B cell (primary cell): Measurements from ENCODE around the gene EMC6. TPM values are rescaled to one million over a fixed set of nuclear protein-coding genes. Genes with fewer than 3 reads are reported as not detected.

Source experiments
- ATAC-seq: fragments of 200-7000 bp; cut with Tn5 transposase; one replicate; pipeline ENCODE4 v1.10.0; 2021; ENCODE audit warnings: low read depth, mild to moderate bottlenecking, moderate number of reproducible peaks, moderate library complexity
- CTCF ChIA-PET: fragments of 350-600 bp; sonication (Branson Sonifier 250); formaldehyde crosslinking; loops from one replicate; lab custom pipeline; 2021; ENCODE audit warnings: antibody characterized with exemption, inconsistent platforms; lab: Charles Lee
- POLR2A ChIA-PET: fragments of 350-600 bp; sonication (Branson Sonifier 250); formaldehyde crosslinking; loops from one replicate; lab custom pipeline; 2021; ENCODE audit warnings: antibody characterized with exemption; lab: Charles Lee
- DNase-seq: peaks from one replicate; pipeline ENCODE4 v3.0.0; 2013
- H2AFZ ChIP-seq: 2 replicates; pipeline ENCODE4 v1.6.1; 2012; ENCODE audit warnings: mild to moderate bottlenecking, low read depth, low read length; ENCODE audit not compliant: insufficient read depth, poor library complexity, severe bottlenecking
- H3K27ac ChIP-seq, 2 donors: 1 replicate in 1 of 2; 2 replicates in 1 of 2; pipeline ENCODE4 v1.5.1; 2012 to 2013; ENCODE audit warnings: low read length in 2 of 2, mild to moderate bottlenecking in 2 of 2, moderate library complexity in 1 of 2
- H3K27me3 ChIP-seq, 4 experiments: fragments of 200-600 bp in 1 of 4; sonication (generic) in 1 of 4; replicated peaks in 1 of 4; 1 replicate in 2 of 4; 2 replicates in 2 of 4; pipeline versions ENCODE4 v1.6.1 to v1.7.0; 2013 to 2016; ENCODE audit warnings: low read length in 3 of 4, mild to moderate bottlenecking in 2 of 4, mixed read lengths in 1 of 4, moderate library complexity in 1 of 4; ENCODE audit not compliant: insufficient read depth in 4 of 4, control insufficient read depth in 3 of 4; ENCODE audit errors: control extremely low read depth in 1 of 4
- H3K36me3 ChIP-seq, 2 experiments: replicated peaks in 1 of 2; 1 replicate in 1 of 2; 2 replicates in 1 of 2; pipeline versions ENCODE4 v1.6.1 to v1.7.1; 2013; ENCODE audit warnings: low read length in 1 of 2; ENCODE audit not compliant: insufficient read depth in 2 of 2, control insufficient read depth in 1 of 2; ENCODE audit errors: control extremely low read depth in 1 of 2, extremely low read depth in 1 of 2
- H3K4me1 ChIP-seq, 2 donors: fragments of 200-600 bp in 1 of 2; sonication (generic) in 1 of 2; 1 replicate in 1 of 2; 2 replicates in 1 of 2; pipeline versions ENCODE4 v1.5.1 to v1.6.1; 2013 to 2017; ENCODE audit warnings: low read length in 2 of 2; ENCODE audit not compliant: control insufficient read depth in 2 of 2, insufficient read depth in 2 of 2
- H3K4me2 ChIP-seq: replicated peaks from 2 replicates; pipeline ENCODE3; 2012; ENCODE audit warnings: mild to moderate bottlenecking, low read depth, low read length; ENCODE audit not compliant: poor library complexity, severe bottlenecking
- H3K4me3 ChIP-seq, 5 experiments: fragments of 200-600 bp in 1 of 5; sonication (generic) in 1 of 5; 1 replicate in 3 of 5; 2 replicates in 2 of 5; pipeline versions ENCODE4 v1.5.1 to v1.7.0; 2011 to 2016; ENCODE audit warnings: low read length in 4 of 5, mild to moderate bottlenecking in 4 of 5, low read depth in 2 of 5, control low read depth in 1 of 5, moderate library complexity in 1 of 5; ENCODE audit not compliant: insufficient read depth in 1 of 5; ENCODE audit errors: control extremely low read depth in 1 of 5, extremely low read depth in 1 of 5
- H3K79me2 ChIP-seq: fragments of 200-600 bp; sonication (generic); one replicate; pipeline ENCODE4 v1.6.0; 2016; ENCODE audit warnings: low read length; ENCODE audit not compliant: control insufficient read depth, insufficient read depth
- H3K9ac ChIP-seq: fragments of 200-600 bp; sonication (generic); 2 replicates; pipeline ENCODE4 v1.6.1; 2017; ENCODE audit warnings: mild to moderate bottlenecking, low read length, moderate library complexity
- H3K9me3 ChIP-seq, 3 donors: one replicate each; pipeline versions ENCODE4 v1.6.1 to v1.7.1; 2013; ENCODE audit warnings: low read length in 2 of 3; ENCODE audit not compliant: control insufficient read depth in 2 of 3, insufficient read depth in 1 of 3; ENCODE audit errors: control extremely low read depth in 1 of 3
- H4K20me1 ChIP-seq: 2 replicates; pipeline ENCODE4 v1.6.0; 2012; ENCODE audit warnings: mild to moderate bottlenecking, low read length; ENCODE audit not compliant: insufficient read depth, control insufficient read depth, poor library complexity, severe bottlenecking
- H3K27ac Mint-ChIP-seq: one replicate; pipeline ENCODE4 v1.8.0; 2021; ENCODE audit warnings: mixed read lengths
- H3K27me3 Mint-ChIP-seq: one replicate; pipeline ENCODE4 v1.8.0; 2021; ENCODE audit warnings: mixed read lengths
- H3K4me1 Mint-ChIP-seq: one replicate; pipeline ENCODE4 v1.8.0; 2021; ENCODE audit warnings: mixed read lengths
- H3K4me3 Mint-ChIP-seq: one replicate; pipeline ENCODE4 v1.8.0; 2021; ENCODE audit warnings: mixed read lengths
- H3K9me3 Mint-ChIP-seq: one replicate; pipeline ENCODE4 v1.8.0; 2022; ENCODE audit warnings: mixed read lengths; ENCODE audit not compliant: insufficient read depth
- WGBS: methylation state at CpG from one replicate; pipeline ENCODE4 v1.1.5; 2013; ENCODE audit warnings: missing lambda C conversion rate; ENCODE audit not compliant: insufficient coverage; 5-methylcytosine and 5-hydroxymethylcytosine counted together
- intact Hi-C: fragments of 100-400 bp; cut with micrococcal nuclease; formaldehyde crosslinking; loops from one replicate; pipeline ENCODE4 v1.10.0; 2022
- polyA plus RNA-seq: library from polyadenylated mRNA; depleted of rRNA; stranded (reverse); fragments of >200 nt; gene quantifications from 2 replicates; pipeline ENCODE4 v1.2.3, GENCODE V29; 2012
- total RNA-seq, 2 donors: library from RNA; stranded (reverse); fragments of 120-200 nt in 1 of 2; gene quantifications; 1 replicate in 1 of 2; 2 replicates in 1 of 2; pipeline versions ENCODE4 v1.2.3 to v1.2.4, GENCODE V29; 2013 to 2022
- TF ChIP-seq, protein P1 (sequence below): fragments of 200-600 bp; IDR thresholded peaks from one replicate; pipeline ENCODE4 v1.8.0; 2022; ENCODE audit warnings: antibody characterized with exemption, mild to moderate bottlenecking

Gene EMC6
- total and polyA plus RNA-seq, 2 donors (not counting 1 experiment from before 2014, with no cell fraction given) = 21.1 to 23.4 TPM

- peaks cover 58 to 71% of the 10 kb centered on the region in 2 donors for H3K4me1 ChIP-seq
- TF ChIP-seq, protein P1, sequence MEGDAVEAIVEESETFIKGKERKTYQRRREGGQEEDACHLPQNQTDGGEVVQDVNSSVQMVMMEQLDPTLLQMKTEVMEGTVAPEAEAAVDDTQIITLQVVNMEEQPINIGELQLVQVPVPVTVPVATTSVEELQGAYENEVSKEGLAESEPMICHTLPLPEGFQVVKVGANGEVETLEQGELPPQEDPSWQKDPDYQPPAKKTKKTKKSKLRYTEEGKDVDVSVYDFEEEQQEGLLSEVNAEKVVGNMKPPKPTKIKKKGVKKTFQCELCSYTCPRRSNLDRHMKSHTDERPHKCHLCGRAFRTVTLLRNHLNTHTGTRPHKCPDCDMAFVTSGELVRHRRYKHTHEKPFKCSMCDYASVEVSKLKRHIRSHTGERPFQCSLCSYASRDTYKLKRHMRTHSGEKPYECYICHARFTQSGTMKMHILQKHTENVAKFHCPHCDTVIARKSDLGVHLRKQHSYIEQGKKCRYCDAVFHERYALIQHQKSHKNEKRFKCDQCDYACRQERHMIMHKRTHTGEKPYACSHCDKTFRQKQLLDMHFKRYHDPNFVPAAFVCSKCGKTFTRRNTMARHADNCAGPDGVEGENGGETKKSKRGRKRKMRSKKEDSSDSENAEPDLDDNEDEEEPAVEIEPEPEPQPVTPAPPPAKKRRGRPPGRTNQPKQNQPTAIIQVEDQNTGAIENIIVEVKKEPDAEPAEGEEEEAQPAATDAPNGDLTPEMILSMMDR = no peak
- ATAC-seq (no peak), DNase-seq (peak; percentile 56)
- Mint-ChIP-seq H3K4me3 (peak overlapping the region; percentile 78), H3K27ac (peak overlapping the region; percentile 94), H3K4me1 (peaks cover 64% of the 10 kb centered on the region), H3K9me3 (no peaks in the 10 kb centered on the region), H3K27me3 (no peaks in the 10 kb centered on the region)
- H3K27ac ChIP-seq = peak overlapping the region; percentile 49 to 58
- 77% methylated on average over 32 of the region's 44 CpGs for WGBS
- peaks cover 61% of the 10 kb centered on the region for H3K79me2 ChIP-seq
- H2AFZ ChIP-seq = no peak overlapping the region
- intact Hi-C loops = loop anchor here (5.0 kb wide), 2 partner anchors 223 to 278 kb away; no protein-coding TSS in a partner anchor
- H4K20me1 ChIP-seq = peaks cover 53% of the 10 kb centered on the region
- peak overlapping the region; percentile 80 for H3K4me2 ChIP-seq
- H3K36me3 ChIP-seq = peaks cover 0 to 54% of the 10 kb centered on the region in 2 experiments
- peak overlapping the region; percentile 6 for H3K9ac ChIP-seq
- H3K27me3 ChIP-seq = no peaks in the 10 kb centered on the region
- POLR2A ChIA-PET = interaction anchor here (0.6 kb wide), 1 partner anchor 49 kb away, joined by 5 read pairs; no protein-coding TSS in a partner anchor
- H3K9me3 ChIP-seq = no peaks in the 10 kb centered on the region
- CTCF ChIA-PET = interaction anchor here (0.6 to 5.0 kb wide), 3 partner anchors 22 to 48 kb away, joined by 3 to 27 read pairs (median 5); no protein-coding TSS in a partner anchor
- peak overlapping the region in 2 of 5 experiments; percentile 24 for H3K4me3 ChIP-seq
Measured at GRCh38 chr17:3689262-3690093, 20.9 kb downstream of the EMC6 start.
